ENCODE measurements around the gene DUSP5.

Gene DUSP5

DNA sequence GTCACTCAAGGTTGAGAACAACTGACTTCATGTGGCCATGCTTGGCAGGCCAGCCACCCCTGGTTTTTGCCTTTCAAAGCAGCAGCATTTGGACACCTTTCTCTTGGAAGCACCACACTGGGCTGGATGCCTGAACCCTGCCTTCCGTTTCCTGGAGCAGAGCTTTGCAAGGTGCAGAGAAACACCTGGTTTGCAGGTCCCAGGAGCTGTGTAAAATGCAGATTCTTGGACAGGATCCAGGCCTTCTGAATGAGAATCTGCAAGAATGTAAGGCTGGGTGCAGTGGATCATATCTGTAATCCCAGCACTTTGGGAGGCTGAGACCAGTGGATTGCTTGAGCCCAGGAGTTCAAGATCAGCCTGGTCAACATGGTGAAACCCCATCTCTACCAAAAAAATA is 18.0 kb upstream of the DUSP5 start:
- no peak for DNase-seq

DNA sequence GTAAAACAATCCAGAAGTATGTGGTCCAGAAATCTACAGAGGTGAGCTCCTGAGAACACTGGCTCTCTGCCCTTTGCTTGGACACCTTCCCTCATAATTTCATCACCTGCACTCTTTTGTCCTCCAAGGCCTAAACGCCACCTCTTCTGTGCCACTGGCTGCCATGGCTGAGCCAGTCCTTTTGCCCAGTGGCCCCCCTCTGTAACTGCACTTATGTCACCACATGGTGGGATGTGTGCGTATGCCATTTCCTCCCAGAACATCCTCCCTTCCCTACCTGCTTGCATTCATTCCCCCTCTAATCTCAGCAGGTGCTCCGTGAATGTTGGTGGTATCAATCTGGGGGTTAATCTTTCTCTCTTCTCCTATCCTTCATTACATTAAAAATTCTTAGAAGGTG is 17.3 kb upstream of the DUSP5 start:
- DNase-seq = no peak

DNA sequence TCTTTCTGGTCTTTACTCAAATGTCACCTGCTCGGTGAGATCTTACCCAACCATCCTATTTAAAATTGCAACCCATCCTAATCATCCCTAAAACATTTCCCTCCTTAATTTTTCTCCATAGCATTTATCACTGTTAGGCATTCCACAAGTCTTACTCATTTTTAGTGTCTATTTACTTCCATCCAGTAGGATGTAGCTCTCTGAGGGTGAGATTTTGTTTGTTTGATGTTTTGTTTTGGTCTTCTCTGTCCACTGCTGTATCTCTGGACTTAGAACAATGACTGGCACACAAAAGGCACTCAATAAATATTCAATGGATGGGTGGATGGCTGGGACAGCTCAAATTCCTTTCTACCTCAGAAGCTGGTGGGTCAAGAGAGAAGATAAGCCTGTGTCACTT is 15.8 kb upstream of the DUSP5 start:
- DNase-seq = no peak

DNA sequence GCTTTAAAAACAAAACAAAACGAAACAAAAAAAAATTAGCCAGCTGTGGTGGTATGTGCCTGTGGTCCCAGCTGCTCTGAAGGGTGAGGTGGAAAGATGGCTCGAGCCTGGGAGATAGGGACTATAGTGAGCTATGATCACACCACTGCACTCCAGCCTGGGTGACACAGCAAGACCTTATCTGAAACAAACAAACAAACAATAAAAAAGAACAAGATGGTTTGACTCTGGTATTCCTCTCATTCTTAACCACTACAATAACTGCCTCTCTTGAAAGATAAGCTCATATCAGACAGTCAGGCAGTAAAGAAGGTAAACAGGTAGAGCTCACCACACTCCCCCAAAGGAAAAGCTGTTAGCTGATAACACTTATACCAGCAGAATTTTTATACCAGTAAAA is 14.1 kb upstream of the DUSP5 start:
- no peak for DNase-seq

DNA sequence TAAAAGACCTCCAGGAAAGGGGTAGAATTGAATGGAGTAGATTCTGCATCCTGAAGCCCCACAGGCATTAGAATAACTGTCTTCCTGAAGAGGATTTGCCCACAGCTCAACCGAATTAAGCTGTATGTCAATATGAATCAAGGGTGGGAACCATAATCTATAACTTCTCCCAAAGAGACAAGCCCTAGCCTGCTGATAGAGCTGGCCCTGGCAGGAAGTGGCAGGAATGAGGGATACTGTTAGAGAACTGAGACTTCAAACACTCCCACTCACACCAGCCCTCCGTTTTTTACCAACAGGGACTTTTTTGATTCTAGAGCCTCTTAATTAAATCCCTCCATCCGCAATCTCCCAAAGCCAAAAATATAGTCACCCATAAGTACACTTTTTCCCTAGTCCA is 12.2 kb upstream of the DUSP5 start:
- DNase-seq = no peak

DNA sequence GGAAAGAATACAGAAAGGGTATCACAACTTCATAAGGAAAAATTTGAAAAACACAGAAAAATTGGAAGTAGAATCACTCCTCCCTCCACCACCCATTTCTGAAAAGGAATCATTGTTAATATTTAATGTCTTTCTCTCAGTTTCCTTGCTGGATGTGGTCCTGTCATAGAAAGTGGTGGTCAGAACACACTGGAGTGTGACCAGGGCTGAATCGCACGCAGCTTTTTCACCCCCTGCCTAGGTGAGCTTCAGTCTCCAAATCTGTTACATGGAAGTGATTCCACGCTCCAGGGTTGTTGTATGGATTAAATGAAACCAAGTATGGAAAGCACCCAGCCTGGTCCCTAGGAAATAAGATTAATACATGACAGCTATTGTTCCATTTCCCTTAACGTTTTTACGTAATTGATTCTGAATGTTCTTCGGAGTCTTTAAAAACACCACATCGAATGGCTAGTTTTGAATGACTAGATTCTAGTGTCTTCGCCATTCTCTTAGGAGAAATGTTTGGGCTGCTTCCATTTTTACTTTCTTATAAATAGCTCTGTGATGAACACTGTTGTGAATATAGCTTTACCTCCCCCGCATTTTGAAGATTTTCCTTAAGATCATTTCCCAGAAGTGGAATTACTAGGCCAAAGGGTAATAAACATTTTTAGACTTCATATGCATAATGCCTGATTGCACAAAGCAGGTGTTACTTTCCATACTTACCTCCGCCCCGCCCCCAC is 10.9 kb upstream of the DUSP5 start:
- DNase-seq = no peak

DNA sequence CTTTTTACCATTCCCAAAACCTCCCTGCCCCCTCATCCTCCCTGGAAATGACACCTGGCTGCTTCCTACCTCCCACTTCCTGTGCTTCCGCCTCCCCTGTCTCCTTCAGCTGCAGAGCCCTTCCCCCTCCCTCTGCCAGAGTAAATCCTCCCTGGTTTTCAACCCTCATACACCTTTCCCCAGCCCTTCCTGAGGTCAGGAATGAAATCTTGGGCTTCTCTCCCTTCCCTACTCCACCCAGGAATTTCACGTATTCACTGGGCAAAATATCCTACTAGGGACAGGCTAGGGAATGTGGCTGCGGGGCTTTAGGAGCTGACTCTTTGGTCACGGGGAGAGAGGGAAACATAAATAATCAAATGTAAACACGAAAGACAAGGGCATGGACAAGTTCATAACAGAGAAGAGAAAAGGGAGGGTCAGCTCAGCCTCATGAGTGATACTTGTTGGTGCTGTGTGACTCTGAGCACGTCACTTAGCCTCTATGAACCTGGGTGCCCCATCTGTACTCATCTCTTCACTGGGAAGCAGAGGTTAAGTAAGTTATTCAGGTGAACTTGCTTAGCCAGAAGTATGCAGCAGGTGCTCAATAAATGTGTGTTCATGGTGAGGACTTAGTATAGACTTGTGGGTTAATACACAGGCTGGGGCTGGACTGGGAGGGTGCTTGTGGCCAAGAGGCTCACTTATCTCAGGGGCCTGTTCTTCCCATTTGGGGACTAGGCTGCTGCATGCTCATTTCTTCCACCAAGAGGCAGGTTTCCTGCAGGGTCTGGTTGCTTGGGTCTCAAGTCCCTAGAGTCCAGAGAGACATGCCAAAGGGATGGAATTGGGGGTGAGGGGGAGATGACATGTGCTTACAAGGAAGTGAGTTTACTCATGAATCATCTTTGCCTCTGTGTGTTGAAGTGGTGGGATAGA is 10.0 kb upstream of the DUSP5 start:
- DNase-seq = peak in 1 of 58 donors; percentile 7

DNA sequence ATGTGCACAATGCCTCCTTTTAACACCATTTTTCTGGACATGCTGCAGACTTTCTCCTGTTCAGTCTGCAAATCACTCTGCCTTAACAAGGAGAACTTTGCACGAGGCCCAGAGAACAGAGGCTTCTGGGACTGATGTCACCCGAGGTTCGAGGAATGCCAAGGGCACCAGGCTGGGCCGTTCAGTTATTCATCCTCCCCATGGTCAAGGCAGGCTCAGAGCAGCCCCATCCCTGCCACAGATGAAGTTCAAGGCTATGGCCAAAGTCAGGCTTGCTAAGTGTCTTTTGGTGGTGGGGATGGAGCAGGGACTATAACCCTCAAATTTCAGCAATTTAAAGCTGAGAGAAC is 9.4 kb upstream of the DUSP5 start:
- no peak for DNase-seq

DNA sequence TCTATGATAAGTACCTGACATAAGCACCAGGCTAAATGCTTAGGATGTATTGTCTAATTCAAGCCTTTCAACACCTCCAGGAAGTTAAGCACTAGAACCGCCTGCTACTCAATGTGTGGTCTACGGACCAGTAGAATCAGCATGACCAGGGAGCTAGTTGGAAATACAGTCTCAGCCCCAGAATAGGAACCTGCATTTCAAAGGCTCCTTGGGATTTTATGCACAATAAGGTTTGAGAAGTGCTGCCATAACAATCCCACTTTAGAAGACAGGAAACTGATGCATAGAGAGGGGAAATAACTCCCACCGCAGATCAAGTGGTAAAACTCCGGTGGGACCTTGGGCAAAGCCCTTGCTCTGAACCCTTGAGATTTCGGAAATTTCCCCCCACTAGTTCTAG is 8.8 kb upstream of the DUSP5 start:
- DNase-seq = no peak

DNA sequence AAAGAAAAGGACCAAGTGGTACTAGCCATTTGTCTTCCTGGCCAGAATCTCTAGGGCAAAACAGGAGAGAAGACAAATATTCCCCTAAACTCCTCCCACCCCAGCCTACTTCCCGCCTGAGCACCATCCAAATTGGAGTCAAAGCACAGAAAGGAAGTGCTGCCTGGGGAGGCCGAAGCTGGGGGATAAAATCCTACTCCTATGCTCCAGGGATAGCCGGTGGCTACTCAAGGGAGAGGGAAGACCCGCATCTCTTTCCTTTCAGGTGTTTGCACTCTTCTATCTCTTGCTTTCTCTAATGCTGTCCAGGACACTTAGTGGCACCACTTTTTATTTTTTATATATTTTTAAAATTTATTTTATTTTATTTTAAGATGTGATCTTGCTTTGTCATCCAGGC is 7.1 kb upstream of the DUSP5 start:
- DNase-seq = no peak

DNA sequence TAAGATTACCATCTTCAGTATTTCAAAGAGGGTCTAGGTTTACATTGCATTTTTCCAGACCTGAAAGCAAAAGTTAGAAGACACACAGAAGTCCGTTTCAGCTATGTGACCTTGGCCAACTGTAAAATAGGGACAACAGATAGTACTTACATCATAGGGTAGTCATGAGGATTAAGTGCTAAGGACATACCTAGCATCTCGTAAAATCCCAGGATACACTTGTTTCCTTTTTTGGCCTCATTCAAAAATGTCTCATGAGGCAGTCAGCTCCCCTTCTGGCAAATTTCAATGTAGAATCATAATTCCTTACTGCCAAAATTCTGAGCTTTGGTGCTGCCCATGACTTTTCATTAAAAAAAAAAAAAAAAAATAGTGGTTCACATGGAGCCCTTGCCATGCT is 6.4 kb upstream of the DUSP5 start:
- DNase-seq = no peak

DNA sequence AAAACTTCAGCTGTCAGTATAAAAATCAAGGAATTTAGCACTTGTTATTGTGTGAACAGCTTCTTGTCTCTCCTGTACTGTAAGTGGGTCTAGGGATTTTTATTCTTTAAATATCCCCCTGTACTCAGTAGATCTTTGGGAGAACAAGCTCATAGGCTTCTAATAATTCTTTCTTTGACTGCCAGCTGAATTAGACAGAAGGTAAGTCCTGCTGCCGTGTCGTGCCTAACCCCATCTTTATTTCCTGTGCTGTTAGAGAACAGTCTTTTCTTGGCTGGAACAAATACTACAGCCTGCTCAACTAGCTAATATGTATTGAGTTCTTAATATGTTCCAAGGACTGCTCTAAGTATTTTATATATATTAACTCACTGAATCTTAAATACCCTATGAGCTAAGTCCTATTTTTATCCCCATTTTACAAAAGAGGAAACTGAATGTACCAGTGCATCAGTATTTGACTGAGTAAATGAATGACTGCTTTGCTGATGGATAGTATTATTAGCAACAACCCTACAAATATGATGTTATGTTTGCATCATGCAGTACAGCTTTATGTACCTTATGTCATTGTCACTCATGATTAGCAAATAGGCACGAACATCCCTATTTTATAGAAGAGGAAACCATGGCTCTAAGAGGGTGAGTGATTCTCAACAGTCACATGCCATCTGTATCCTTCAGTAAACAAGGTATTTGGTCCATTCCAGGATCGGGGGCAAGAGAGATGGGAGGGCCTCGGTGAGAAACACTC is 5.5 kb upstream of the DUSP5 start:
- DNase-seq = no peak

DNA sequence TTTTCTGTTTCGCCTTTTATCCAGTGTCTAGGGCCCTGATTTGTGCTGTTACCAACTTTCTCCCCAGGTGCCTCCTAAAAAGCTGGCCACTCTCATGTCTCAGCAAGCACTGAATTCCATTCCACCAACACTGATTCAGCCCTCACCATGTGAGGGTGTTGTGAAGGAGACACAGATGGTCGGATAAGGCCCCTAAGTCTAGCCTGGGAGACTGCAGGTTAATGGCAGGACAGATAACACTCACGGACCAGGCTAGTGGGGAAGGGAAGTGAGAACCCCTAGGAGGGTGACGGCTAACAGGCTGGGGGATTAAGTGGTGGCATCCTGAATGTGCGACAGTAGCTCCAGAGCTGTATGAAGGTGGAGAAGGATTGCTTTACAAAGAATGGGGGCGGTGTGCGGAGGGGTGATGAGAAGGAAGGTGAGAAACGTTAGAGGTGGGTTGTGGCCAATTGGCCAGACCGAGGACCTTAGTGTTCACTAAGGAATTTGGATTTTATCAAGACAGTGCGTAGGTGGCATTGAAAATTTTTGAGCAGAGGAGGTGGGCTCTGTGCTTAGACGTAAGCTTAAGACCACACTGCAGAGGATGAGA is 3.8 kb upstream of the DUSP5 start:
- DNase-seq = no peak

DNA sequence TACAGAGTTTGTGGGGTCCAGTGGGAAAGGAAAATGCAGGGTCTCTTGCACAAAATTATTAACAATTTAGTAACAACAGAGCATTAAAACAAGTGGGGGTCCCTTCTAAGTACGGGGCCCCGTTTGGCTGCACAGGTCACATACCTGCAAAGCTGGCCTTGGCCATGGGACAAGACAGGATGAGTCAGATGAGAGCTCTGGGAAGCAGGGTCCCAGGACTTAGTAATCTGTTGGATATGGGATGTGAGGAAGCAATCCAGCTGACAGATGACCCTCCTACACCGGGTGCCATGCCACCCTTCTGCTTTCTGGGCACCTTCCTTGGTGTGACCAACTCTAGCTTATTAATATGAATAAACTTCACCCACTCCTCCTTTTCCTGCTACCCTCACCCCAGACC is 3.2 kb upstream of the DUSP5 start:
- DNase-seq = no peak

DNA sequence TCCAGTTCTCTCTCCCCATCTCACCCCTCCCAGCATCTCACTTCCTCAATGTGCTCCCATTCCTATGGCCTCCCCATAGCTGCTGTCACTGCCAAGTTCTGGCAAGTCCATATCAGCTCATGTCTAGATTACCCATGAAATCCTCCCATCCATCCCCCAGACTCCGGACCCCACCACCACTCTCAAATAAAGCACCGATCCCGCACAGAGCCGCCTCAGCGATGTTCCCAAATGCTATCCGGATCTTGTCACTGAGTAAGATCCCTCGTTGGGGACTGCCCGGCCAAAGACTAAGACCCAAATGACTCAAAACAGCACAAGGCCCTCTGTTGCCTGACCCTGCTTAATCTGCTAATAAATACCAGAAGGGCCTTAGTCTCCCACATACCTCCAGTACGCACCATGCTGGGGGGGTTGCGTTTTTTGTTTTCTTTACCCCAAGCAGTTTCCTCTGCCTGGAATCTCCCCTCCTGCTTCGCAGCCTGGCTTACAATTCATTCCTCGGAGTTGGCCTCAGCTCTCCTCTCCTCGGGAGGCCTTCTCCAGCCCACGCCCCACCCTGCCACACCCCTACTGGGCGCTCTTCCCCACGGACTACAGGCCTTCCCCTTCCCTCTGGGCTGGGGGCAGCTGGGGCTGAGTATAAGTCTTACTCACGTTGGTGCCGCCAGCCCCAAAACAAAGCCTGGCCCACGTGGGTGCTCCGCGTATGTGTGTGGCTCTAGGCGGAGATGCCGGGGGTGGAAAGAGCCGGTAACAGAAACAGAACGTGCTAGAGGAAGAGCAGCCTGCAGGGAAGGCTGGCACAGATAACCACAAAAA is 1.8 kb upstream of the DUSP5 start:
- peak in 42 of 58 donors; percentile 7 to 70 (median 36) for DNase-seq

DNA sequence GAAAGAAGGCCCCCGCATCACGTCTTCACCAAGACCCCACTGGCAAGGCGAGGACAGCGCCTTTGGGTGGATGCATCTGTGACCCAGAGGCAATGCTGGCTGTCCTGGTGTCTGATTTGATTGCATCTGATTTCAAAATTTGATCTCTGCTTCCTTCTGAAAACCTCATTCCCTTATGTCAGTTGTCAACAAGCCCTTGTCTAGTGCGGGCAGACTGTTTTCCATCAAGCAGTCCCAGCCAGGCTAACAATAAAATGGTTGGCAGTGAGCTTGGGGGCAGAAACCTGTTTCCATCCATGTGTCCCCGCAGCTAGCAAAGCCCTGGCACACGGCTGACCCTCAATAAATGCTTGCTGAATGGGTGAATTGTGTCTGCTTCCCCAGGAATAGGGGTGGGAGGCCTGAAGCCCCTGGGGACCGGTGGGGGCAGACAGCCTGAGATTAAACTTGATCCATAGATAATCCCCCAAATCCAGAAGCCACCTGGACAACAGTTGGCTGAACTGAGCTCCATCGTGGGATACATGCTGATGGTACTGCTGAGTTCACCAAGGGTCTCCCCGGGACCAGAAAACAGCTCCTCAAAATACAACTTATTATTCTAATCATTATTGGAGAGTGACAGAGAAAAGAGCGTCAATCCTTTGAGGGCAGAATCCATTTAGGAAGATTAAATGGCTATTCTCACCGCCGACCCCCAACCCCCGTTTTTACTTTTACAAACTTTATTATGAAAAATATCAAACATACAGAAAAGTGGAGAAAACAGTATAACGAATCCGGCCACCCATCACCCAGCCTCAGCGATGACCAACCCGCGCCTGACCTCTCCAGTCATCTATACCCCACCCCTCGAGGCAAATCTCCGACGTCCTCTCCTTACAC is 912 bp upstream of the DUSP5 start:
- peak in 2 of 58 donors; percentile 40 to 62 for DNase-seq

DNA sequence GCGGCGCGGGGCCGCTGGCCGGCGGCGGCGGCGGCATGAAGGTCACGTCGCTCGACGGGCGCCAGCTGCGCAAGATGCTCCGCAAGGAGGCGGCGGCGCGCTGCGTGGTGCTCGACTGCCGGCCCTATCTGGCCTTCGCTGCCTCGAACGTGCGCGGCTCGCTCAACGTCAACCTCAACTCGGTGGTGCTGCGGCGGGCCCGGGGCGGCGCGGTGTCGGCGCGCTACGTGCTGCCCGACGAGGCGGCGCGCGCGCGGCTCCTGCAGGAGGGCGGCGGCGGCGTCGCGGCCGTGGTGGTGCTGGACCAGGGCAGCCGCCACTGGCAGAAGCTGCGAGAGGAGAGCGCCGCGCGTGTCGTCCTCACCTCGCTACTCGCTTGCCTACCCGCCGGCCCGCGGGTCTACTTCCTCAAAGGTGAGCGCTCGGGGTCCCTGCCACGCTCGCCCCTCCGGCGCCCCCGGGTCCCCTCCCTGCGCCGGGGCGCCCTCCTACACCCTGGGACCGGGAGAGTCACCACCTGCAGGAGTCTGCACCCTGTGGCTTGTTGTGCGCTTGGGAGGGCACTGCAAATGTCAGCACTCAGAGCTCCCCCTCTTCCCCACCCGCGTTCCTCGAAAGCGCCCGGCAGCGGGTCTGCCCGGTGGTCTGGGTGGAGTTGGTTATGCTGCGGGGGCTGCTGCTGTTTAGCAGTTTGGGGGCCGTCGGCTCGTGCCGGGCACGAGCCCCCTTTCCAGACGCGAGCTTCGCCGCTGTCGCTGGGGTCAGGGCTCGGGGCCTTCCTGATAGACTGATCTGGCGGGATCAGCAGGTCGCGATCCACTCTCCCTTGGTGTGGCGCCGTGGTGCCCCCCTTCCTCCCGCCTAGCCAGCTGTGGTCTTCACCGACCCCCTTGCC is 627 bp downstream of the DUSP5 start:
- DNase-seq = peak in 16 of 58 donors; percentile 11 to 66 (median 46)

DNA sequence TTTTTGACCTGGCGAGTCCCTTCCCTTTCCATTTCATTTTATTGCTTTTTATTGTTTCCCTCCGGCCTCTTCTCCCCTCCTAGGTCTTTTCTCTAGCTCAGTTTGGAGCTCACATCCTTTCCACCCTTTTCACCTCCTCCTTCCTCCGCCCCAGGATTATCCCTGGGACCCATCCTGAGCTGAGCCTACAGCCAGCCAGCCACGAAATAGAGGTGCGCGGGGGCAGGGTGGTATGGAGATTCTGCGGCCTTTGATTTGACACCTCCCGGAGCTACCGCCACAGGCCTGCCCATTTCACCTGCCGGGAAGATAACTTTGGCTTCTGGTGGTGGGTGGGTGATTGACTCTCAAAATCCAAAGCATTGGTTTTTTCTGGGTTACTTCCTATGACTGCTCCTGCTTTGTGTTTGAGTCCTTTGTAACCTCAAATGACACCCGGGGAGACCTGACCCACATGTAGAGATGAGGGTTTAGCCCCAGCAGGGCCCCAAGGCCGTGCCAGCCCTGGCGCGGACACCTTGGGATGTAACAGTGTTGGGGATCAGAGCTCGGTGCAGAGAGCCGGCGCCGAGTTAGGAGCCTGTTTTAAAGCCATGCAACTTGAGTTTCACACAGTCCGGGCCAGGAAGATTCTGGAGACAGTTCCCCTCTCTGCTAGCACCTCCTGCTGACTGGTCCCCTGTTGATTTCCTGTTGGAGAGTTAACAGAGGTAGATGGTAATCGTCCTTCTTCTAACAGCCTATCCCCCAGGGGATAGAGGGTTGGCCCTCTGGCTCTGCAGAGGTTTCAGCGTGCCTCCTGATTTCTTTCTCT is 1.5 kb downstream of the DUSP5 start:
- peak in 5 of 58 donors; percentile 5 to 17 (median 13) for DNase-seq

Data from anterior cingulate cortex (tissue), 58 donors.